Left lung (tissue), 10 donors: ENCODE results near the gene DIP2C. TPM values are rescaled to one million over a fixed set of nuclear protein-coding genes. Genes with fewer than 3 reads are reported as not detected.

ENCODE experiments used
- ATAC-seq: fragments of 200-7000 bp; cut with Tn5 transposase; one replicate; pipeline ENCODE4 v1.9.1; 2020; ENCODE audit warnings: moderate library complexity
- DNase-seq, 4 donors: peaks; one replicate each; pipeline ENCODE4 v3.0.0-alpha.2; 2013 to 2020
- H3K27ac ChIP-seq, 2 donors: fragments of 200-600 bp; sonication (generic) in 1 of 2; one replicate each; pipeline versions ENCODE4 v1.5.0 to v1.8.0; 2020 to 2021
- H3K27me3 ChIP-seq, 2 donors: fragments of 200-600 bp; sonication (generic) in 1 of 2; one replicate each; pipeline versions ENCODE4 v1.5.0 to v1.8.0; 2020 to 2021
- H3K36me3 ChIP-seq, 2 donors: fragments of 200-600 bp; sonication (generic) in 1 of 2; one replicate each; pipeline versions ENCODE4 v1.5.0 to v1.8.0; 2020 to 2021
- H3K4me1 ChIP-seq, 2 donors: fragments of 200-600 bp; one replicate each; pipeline ENCODE4 v1.8.0; 2021
- H3K4me3 ChIP-seq, 2 donors: fragments of 200-600 bp; sonication (generic) in 1 of 2; one replicate each; pipeline versions ENCODE4 v1.5.0 to v1.8.0; 2020 to 2021; ENCODE audit warnings: mild to moderate bottlenecking in 1 of 2
- H3K9me3 ChIP-seq, 2 donors: fragments of 200-600 bp; sonication (generic) in 1 of 2; one replicate each; pipeline versions ENCODE4 v1.5.0 to v1.8.0; 2020 to 2021
- CTCF ChIP-seq, 2 donors: fragments of 200-600 bp; sonication (generic) in 1 of 2; IDR thresholded peaks; one replicate each; pipeline versions ENCODE4 v1.5.0 to v1.8.0; 2021; ENCODE audit warnings: antibody characterized with exemption in 2 of 2
- intact Hi-C, 2 donors: fragments of 100-400 bp; cut with DNase I; formaldehyde crosslinking; loops; one replicate each; pipeline versions ENCODE4 v1.11.2 to v1.14.2; 2022
- polyA plus RNA-seq, 6 donors: library from polyadenylated mRNA; unstranded; fragments of 120-200 nt; gene quantifications; one replicate each; pipeline ENCODE4 v1.2.1, GENCODE V29; 2013; ENCODE audit not compliant: insufficient read length in 6 of 6
- total RNA-seq, 2 donors: library from RNA; stranded (reverse); fragmentation: NEBNext Ultra II Directional; extraction: Animal tissue kit (Norgen Biotek cat#: 25700); gene quantifications; one replicate each; pipeline ENCODE4 v1.2.1, GENCODE V29; 2021
- donor health status: DM: no; HTN: yes; CAD: no.
- donor health status: DM: no; HTN: no; CAD: no.

The DIP2C gene
- total and polyA plus RNA-seq, 8 donors: 10.5 to 22.5 (median 19.5) TPM

GRCh38 chr10:692682-693351 is 3.3 kb upstream of the DIP2C start:
- H3K9me3 ChIP-seq: no peaks in the 10 kb centered on the region
- ATAC-seq (no peak), DNase-seq (no peak)
- no peak for TF ChIP-seq CTCF (IDR thresholded peaks at IDR 0.05)
- H3K27ac ChIP-seq: no peak overlapping the region
- H3K27me3 ChIP-seq: peaks cover 0 to 38% of the 10 kb centered on the region in 2 donors
- no peaks in the 10 kb centered on the region for H3K36me3 ChIP-seq
- no peak overlapping the region for H3K4me3 ChIP-seq
- intact Hi-C loops: no loop called here
- H3K4me1 ChIP-seq: peaks cover 7 to 9% of the 10 kb centered on the region in 2 donors

- intact Hi-C loops: no loop called here
Observed at GRCh38 chr10:691216-691615, 1.7 kb upstream of the DIP2C start.

DNA sequence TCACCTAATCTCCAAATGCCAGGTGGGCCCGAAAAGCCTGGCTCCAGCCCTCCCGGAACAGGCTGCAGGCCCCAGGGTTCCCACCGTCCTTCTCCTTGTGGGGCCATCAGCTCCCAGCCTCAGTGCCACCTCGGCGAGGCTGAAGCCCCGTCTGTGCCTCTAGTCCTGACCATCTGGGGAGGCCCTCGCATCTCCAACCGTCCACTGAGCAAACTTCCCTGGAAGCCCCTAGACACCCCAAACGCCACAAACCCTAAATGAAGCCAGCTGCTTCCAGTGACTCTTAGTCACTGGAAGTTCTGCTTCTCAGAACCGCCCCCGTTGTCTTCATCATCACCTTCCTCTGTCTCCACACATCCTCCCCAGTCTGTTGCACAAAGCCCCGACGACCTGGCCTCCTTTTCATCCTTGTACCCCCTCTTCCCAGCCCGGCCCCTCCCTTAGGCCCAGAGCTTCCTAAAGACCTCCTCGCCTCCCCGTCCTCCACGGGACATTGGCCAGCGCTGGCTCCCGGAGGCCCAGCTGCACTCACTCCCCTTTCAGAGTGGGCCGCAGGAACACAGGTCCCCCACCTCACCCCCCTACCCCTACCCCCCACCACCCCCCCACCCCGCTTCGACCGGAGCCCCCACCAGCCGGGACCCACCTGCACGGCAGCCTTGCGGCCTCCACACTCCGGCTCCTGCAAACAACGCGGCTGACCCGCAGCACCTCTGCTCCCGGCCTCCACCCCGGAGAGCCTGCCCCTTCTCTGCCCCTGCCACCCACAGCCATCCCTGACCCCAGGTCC is 1.1 kb upstream of the DIP2C start:
- no peaks in the 10 kb centered on the region for H3K9me3 ChIP-seq
- intact Hi-C loops: no loop called here
- peaks cover 7 to 9% of the 10 kb centered on the region in 2 donors for H3K4me1 ChIP-seq
- no peaks in the 10 kb centered on the region for H3K36me3 ChIP-seq
- TF ChIP-seq CTCF (IDR thresholded peaks at IDR 0.05): no peak
- H3K27me3 ChIP-seq: peaks cover 0 to 32% of the 10 kb centered on the region in 2 donors
- peak overlapping the region; percentile 37 to 73 for H3K27ac ChIP-seq
- ATAC-seq: no peak
- no peak for DNase-seq
- H3K4me3 ChIP-seq: peak overlapping the region; percentile 31 to 35

More at GRCh38 chr10:691216-691615, 1.7 kb upstream of the DIP2C start:
- Histone ChIP-seq H3K4me3 (no peak overlapping the region), H3K9me3 (no peaks in the 10 kb centered on the region), H3K36me3 (no peaks in the 10 kb centered on the region), H3K27ac (no peak overlapping the region), H3K27me3 (peaks cover 0 to 32% of the 10 kb centered on the region in 2 donors), H3K4me1 (peaks cover 7 to 9% of the 10 kb centered on the region in 2 donors)
- no peak for TF ChIP-seq CTCF (IDR thresholded peaks at IDR 0.05)
- no peak for DNase-seq
- ATAC-seq: no peak

- Histone ChIP-seq H3K4me1 (peaks cover 7 to 9% of the 10 kb centered on the region in 2 donors), H3K4me3 (peak overlapping the region; percentile 57 to 75), H3K36me3 (no peaks in the 10 kb centered on the region), H3K9me3 (no peaks in the 10 kb centered on the region), H3K27ac (peak overlapping the region; percentile 50 to 69), H3K27me3 (peaks cover 0 to 32% of the 10 kb centered on the region in 2 donors)
- intact Hi-C loops: no loop called here
- no peak for TF ChIP-seq CTCF (IDR thresholded peaks at IDR 0.05)
- ATAC-seq (no peak), DNase-seq (no peak)
Observed at GRCh38 chr10:689121-689451, 382 bp downstream of the DIP2C start.
